H9 (cell line): Measurements from ENCODE around the gene EDNRA. TPM values are rescaled to one million over a fixed set of nuclear protein-coding genes. Genes with fewer than 3 reads are reported as not detected.

Experiments used
- DNase-seq: peaks from one replicate; pipeline ENCODE4 v3.0.0-alpha.2; 2017
- H2AFZ ChIP-seq: one replicate; pipeline ENCODE4 v1.6.1; 2013; ENCODE audit warnings: mild to moderate bottlenecking, low read length, control low read depth, moderate library complexity
- H2AK5ac ChIP-seq: 2 replicates; pipeline ENCODE4 v1.6.1; 2013; ENCODE audit warnings: low read length, control low read depth, mixed read lengths; ENCODE audit not compliant: insufficient read length
- H2BK120ac ChIP-seq: one replicate; pipeline ENCODE4 v1.6.1; 2013; ENCODE audit warnings: low read depth, mild to moderate bottlenecking, low read length, control low read depth, inconsistent platforms; ENCODE audit not compliant: poor library complexity, severe bottlenecking
- H2BK12ac ChIP-seq: 2 replicates; pipeline ENCODE4 v1.6.1; 2013; ENCODE audit warnings: low read length, control low read depth, mixed read lengths, low read depth; ENCODE audit not compliant: insufficient read length
- H2BK15ac ChIP-seq: 2 replicates; pipeline ENCODE4 v1.6.1; 2013; ENCODE audit warnings: low read depth, low read length, control low read depth
- H2BK20ac ChIP-seq: one replicate; pipeline ENCODE4 v1.6.1; 2013; ENCODE audit warnings: low read depth, mild to moderate bottlenecking, low read length, control low read depth, inconsistent platforms; ENCODE audit not compliant: poor library complexity, severe bottlenecking
- H2BK5ac ChIP-seq: 2 replicates; pipeline ENCODE4 v1.6.1; 2013; ENCODE audit warnings: low read length, control low read depth, mixed read lengths; ENCODE audit not compliant: insufficient read length
- H3K14ac ChIP-seq: 2 replicates; pipeline ENCODE4 v1.6.1; 2013; ENCODE audit warnings: low read length, control low read depth; ENCODE audit not compliant: insufficient read depth
- H3K18ac ChIP-seq: 2 replicates; pipeline ENCODE4 v1.6.1; 2013; ENCODE audit warnings: low read depth, mild to moderate bottlenecking, mixed read lengths, low read length, control low read depth; ENCODE audit not compliant: insufficient read length
- H3K23ac ChIP-seq: 2 replicates; pipeline ENCODE4 v1.6.1; 2013; ENCODE audit warnings: low read length, control low read depth, mixed read lengths, low read depth; ENCODE audit not compliant: insufficient read length
- H3K23me2 ChIP-seq: 2 replicates; pipeline ENCODE4 v1.6.1; 2013; ENCODE audit warnings: low read depth, mild to moderate bottlenecking, mixed read lengths, low read length, control low read depth; ENCODE audit not compliant: insufficient read length, poor library complexity, severe bottlenecking
- H3K27ac ChIP-seq: 2 replicates; pipeline ENCODE4 v1.5.1; 2013; ENCODE audit warnings: low read length, control low read depth, mixed read lengths, low read depth; ENCODE audit not compliant: insufficient read length
- H3K27me3 ChIP-seq: 2 replicates; pipeline ENCODE4 v1.6.1; 2013; ENCODE audit warnings: low read length, control low read depth, inconsistent platforms; ENCODE audit not compliant: insufficient read depth
- H3K4ac ChIP-seq: 2 replicates; pipeline ENCODE4 v1.6.1; 2013; ENCODE audit warnings: low read depth, mild to moderate bottlenecking, control low read depth, inconsistent platforms, low read length, moderate library complexity
- H3K4me1 ChIP-seq: 2 replicates; pipeline ENCODE4 v1.6.1; 2013; ENCODE audit warnings: low read length, control low read depth, inconsistent platforms; ENCODE audit not compliant: insufficient read depth
- H3K4me2 ChIP-seq: 2 replicates; pipeline ENCODE4 v1.6.1; 2013; ENCODE audit warnings: low read length, control low read depth, mixed read lengths; ENCODE audit not compliant: insufficient read length, insufficient read depth
- H3K56ac ChIP-seq: 2 replicates; pipeline ENCODE4 v1.6.1; 2013; ENCODE audit warnings: low read depth, mild to moderate bottlenecking, mixed read lengths, low read length, control low read depth; ENCODE audit not compliant: insufficient read length
- H3K79me1 ChIP-seq: 2 replicates; pipeline ENCODE4 v1.6.1; 2013; ENCODE audit warnings: low read depth, mild to moderate bottlenecking, moderate library complexity, low read length, control low read depth, inconsistent platforms; ENCODE audit not compliant: insufficient read depth, poor library complexity, severe bottlenecking
- H3K79me2 ChIP-seq: 2 replicates; pipeline ENCODE4 v1.6.1; 2013; ENCODE audit warnings: low read length, control low read depth, inconsistent platforms; ENCODE audit not compliant: insufficient read depth
- H3K9ac ChIP-seq: 2 replicates; pipeline ENCODE4 v1.6.1; 2013; ENCODE audit warnings: low read length, control low read depth, mixed read lengths; ENCODE audit not compliant: insufficient read length; ENCODE audit errors: extremely low read depth
- H3K9me3 ChIP-seq: one replicate; pipeline ENCODE4 v1.6.1; 2013; ENCODE audit warnings: low read depth, low read length, inconsistent platforms; ENCODE audit not compliant: control insufficient read depth
- H3T11ph ChIP-seq: one replicate; pipeline ENCODE4 v1.6.1; 2013; ENCODE audit warnings: mild to moderate bottlenecking, low read length, control low read depth, inconsistent platforms
- H4K20me1 ChIP-seq: one replicate; pipeline ENCODE4 v1.6.1; 2013; ENCODE audit not compliant: control insufficient read depth, insufficient read length, insufficient read depth
- H4K5ac ChIP-seq: 2 replicates; pipeline ENCODE4 v1.6.1; 2013; ENCODE audit warnings: low read depth, mild to moderate bottlenecking, mixed read lengths, low read length, control low read depth; ENCODE audit not compliant: insufficient read length
- H4K8ac ChIP-seq: replicated peaks from 2 replicates; pipeline ENCODE4 v1.6.1; 2013; ENCODE audit warnings: low read length, control low read depth, mixed read lengths, low read depth; ENCODE audit not compliant: insufficient read length
- H4K91ac ChIP-seq: 2 replicates; pipeline ENCODE4 v1.6.1; 2013; ENCODE audit warnings: low read depth, mild to moderate bottlenecking, moderate library complexity, mixed read lengths, low read length, control low read depth; ENCODE audit not compliant: insufficient read length
- H3K27ac Mint-ChIP-seq, 3 experiments: 2 replicates in 2 of 3; 3 replicates in 1 of 3; pipeline ENCODE4 v1.8.0; 2020 to 2021; ENCODE audit warnings: mixed read lengths in 3 of 3, mild to moderate bottlenecking in 1 of 3, moderate library complexity in 1 of 3
- H3K27me3 Mint-ChIP-seq: 2 replicates; pipeline ENCODE4 v1.8.0; 2021; ENCODE audit warnings: low read depth, mild to moderate bottlenecking, moderate library complexity, mixed read lengths
- H3K36me3 Mint-ChIP-seq, 3 experiments: 2 replicates in 2 of 3; 3 replicates in 1 of 3; pipeline ENCODE4 v1.8.0; 2020 to 2021; ENCODE audit warnings: low read depth in 3 of 3, mixed read lengths in 3 of 3; ENCODE audit not compliant: insufficient read depth in 1 of 3
- H3K4me1 Mint-ChIP-seq, 2 experiments: 2 replicates each; pipeline ENCODE4 v1.8.0; 2020; ENCODE audit warnings: mixed read lengths in 2 of 2
- H3K4me3 Mint-ChIP-seq, 2 experiments: 2 replicates in 1 of 2; 3 replicates in 1 of 2; pipeline ENCODE4 v1.8.0; 2020 to 2021; ENCODE audit warnings: mild to moderate bottlenecking in 2 of 2, mixed read lengths in 2 of 2, moderate library complexity in 1 of 2
- H3K9me3 Mint-ChIP-seq, 2 experiments: 2 replicates in 1 of 2; 3 replicates in 1 of 2; pipeline ENCODE4 v1.8.0; 2020; ENCODE audit warnings: mild to moderate bottlenecking in 2 of 2, mixed read lengths in 2 of 2, moderate library complexity in 1 of 2
- CTCF ChIP-seq: fragments of 200-600 bp; sonication (generic); conservative IDR thresholded peaks from 3 replicates; pipeline ENCODE4 v1.8.0; 2021; ENCODE audit warnings: antibody characterized with exemption, mild to moderate bottlenecking
- WGBS: extraction: QIAGEN DNeasy Blood & Tissue Kit; methylation state at CpG from one replicate; pipeline ENCODE4 v1.1.7; 2013; ENCODE audit warnings: missing lambda C conversion rate, low lambda C conversion rate, mixed read lengths; ENCODE audit not compliant: insufficient read length; ENCODE audit errors: extremely low coverage; 5-methylcytosine and 5-hydroxymethylcytosine counted together
- total RNA-seq: library from RNA; stranded (reverse); gene quantifications from 2 replicates; pipeline ENCODE4 v1.2.1, GENCODE V29; 2021

The EDNRA gene
- total RNA-seq, 1 experiment from 2014 or later, result 1.6 TPM

GRCh38 chr4:147533331-147533730 lies 52.4 kb downstream of the EDNRA start:
- H2AK5ac ChIP-seq, result no peak overlapping the region
- no peak overlapping the region for H2BK5ac ChIP-seq
- no peak overlapping the region for H4K5ac ChIP-seq
- no peak for TF ChIP-seq CTCF
- no peaks in the 10 kb centered on the region for H3K79me1 ChIP-seq
- no peaks in the 10 kb centered on the region for H3K79me2 ChIP-seq
- no peak overlapping the region for H3K14ac ChIP-seq
- no peak overlapping the region for H3T11ph ChIP-seq
- H2BK20ac ChIP-seq, result no peak overlapping the region
- no peak overlapping the region for H3K56ac ChIP-seq
- H3K9me3 ChIP-seq, result no peaks in the 10 kb centered on the region
- H3K23ac ChIP-seq, result no peak overlapping the region
- no peaks in the 10 kb centered on the region for H3K23me2 ChIP-seq
- no peaks in the 10 kb centered on the region for H4K20me1 ChIP-seq
- H3K4me2 ChIP-seq, result no peak overlapping the region
- H3K9me3 Mint-ChIP-seq, result no peaks in the 10 kb centered on the region
- no peaks in the 10 kb centered on the region for H3K27me3 ChIP-seq
- H3K36me3 Mint-ChIP-seq, result no peaks in the 10 kb centered on the region
- H3K18ac ChIP-seq, result no peak overlapping the region
- peaks cover 0 to 6% of the 10 kb centered on the region in 2 experiments; a peak in 3 of 4 replicates for H3K4me1 Mint-ChIP-seq
- no peak overlapping the region for H2BK120ac ChIP-seq
- no peaks in the 10 kb centered on the region for H3K27me3 Mint-ChIP-seq
- no peak overlapping the region for H3K27ac ChIP-seq
- H2AFZ ChIP-seq, result no peak overlapping the region
- no peak overlapping the region for H3K4me3 Mint-ChIP-seq
- H3K4ac ChIP-seq, result no peak overlapping the region
- no peak overlapping the region for H3K27ac Mint-ChIP-seq
- no peak overlapping the region for H2BK15ac ChIP-seq
- no peak overlapping the region for H4K8ac ChIP-seq
- DNase-seq, result no peak
- H3K9ac ChIP-seq, result no peak overlapping the region
- H4K91ac ChIP-seq, result no peak overlapping the region
- H3K4me1 ChIP-seq, result no peaks in the 10 kb centered on the region
- WGBS, result no CpG with 5 or more reads among the region's 1 CpG
- H2BK12ac ChIP-seq, result no peak overlapping the region
